Mononuclear cell (primary cell): Measurements from ENCODE around the gene WDR87. TPM values are rescaled to one million over a fixed set of nuclear protein-coding genes. Genes with fewer than 3 reads are reported as not detected.

ENCODE experiments used
- H3K27me3 ChIP-seq: 2 replicates; pipeline ENCODE4 v1.6.0; 2011; ENCODE audit warnings: low read length, control low read depth; ENCODE audit not compliant: insufficient read depth
- H3K4me1 ChIP-seq: 2 replicates; pipeline ENCODE4 v1.5.1; 2011; ENCODE audit warnings: mild to moderate bottlenecking, low read length, control low read depth; ENCODE audit not compliant: insufficient read depth
- H3K4me3 ChIP-seq: 2 replicates; pipeline ENCODE4 v1.5.1; 2011; ENCODE audit warnings: mild to moderate bottlenecking, low read length, moderate library complexity
- H3K9me3 ChIP-seq: 2 replicates; pipeline ENCODE4 v1.5.1; 2011; ENCODE audit warnings: low read depth, mild to moderate bottlenecking, control low read depth, low read length
- total RNA-seq: library from RNA; depleted of rRNA; stranded (reverse); fragments of >200 nt; gene quantifications from one replicate; pipeline ENCODE4 v1.2.3, GENCODE V29; 2012

The WDR87 gene
- under 0.01 TPM for total RNA-seq

DNA sequence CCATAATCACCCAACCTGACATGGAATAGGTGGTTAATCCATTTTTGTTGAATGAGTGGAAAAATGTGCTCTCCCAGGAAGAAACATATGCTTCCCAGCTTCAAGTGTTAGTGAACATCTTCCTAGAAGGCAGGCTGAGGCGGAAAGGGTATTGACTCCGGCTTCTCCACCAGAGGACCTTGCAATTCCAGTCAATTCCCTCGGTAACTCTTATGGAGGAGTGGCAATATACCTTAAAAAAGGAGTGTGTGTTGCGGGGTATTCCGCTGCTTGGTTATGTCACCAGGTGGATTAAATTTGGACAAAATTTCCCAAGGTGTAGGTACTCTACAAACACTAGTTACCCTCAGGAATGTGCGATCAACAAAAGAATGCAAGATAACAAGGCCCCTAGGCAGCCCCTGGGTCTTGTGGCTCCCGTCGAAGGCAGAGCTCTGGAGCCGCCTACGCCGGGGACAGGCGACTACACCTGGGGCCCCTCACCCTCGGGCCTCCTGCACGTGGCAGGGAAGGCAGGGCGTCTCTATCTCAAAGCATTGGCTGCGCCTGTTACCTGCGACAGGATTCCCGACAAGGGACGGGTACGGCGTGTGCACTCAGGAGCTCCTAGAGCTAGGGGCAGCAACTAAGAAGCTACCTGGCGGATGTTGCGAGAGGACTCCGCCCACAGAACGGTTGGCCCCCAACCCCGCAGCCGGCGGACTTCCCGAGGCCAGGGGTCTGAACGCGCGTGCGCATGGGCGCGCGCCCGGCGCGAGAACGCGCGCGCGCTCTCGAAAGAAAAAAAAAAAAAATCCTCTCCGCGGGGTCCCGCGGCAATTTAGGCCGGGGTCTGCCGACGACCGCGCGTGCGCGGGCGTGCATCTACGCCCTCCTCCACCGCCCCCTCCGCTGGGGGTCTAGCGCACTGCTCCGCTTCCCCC is at the start of gene WDR87:
Gene WDR87, minus strand, starts transcription at position 649 of the 923 bp plus-strand sequence. CDS start 8,355 bp downstream, outside the sequence.
- Histone ChIP-seq H3K4me1 (peaks cover 41% of the 10 kb centered on the region), H3K27me3 (no peaks in the 10 kb centered on the region), H3K9me3 (no peaks in the 10 kb centered on the region), H3K4me3 (peak within 1 kb of the TSS; percentile 89)

DNA sequence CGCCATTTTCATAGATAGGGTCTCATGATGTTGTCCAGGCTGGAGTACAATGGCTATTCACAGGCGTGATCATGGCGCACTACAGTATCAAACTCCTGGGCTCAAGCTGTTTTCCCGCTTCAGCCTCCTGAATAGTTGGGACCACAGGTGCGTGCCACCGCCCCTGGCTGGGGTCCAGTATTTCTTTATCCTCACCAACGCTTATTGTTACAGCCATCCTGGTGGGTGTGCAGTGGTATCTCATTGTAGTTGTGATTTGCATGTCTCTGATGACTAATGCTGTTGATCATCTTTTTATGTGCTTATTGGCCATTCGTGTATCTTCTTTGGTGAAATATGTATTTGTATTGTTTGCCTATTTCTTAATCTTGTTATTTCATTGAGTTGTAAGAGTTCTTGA is 49.6 kb upstream of the WDR87 start:
- no peaks in the 10 kb centered on the region for H3K9me3 ChIP-seq
- no peaks in the 10 kb centered on the region for H3K27me3 ChIP-seq
- peaks cover 25% of the 10 kb centered on the region for H3K4me1 ChIP-seq
- no peak overlapping the region for H3K4me3 ChIP-seq

DNA sequence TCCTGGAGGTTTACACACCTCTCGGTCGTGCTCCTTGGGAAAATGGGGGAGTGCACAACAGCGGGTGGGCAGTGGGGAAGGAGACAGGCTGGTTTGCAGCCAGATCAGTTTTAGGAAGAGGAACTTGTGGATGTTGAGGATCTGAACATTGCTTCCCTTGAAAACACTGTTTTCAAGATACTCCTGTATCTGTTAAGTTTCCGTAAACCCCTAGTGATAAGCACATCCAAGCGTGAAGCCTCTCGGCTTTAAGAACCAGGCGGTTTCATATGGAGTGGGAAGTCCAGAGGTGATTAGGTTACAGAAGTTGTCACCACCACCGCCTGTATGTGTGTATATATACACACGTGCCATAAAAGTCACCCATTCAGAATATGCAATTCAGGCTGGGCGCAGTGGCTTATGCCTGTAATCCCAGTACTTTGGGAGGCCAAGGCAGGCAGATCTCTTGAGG is 48.1 kb upstream of the WDR87 start:
- H3K4me1 ChIP-seq = peaks cover 34% of the 10 kb centered on the region
- H3K4me3 ChIP-seq = no peak overlapping the region
- no peaks in the 10 kb centered on the region for H3K9me3 ChIP-seq
- H3K27me3 ChIP-seq = no peaks in the 10 kb centered on the region

DNA sequence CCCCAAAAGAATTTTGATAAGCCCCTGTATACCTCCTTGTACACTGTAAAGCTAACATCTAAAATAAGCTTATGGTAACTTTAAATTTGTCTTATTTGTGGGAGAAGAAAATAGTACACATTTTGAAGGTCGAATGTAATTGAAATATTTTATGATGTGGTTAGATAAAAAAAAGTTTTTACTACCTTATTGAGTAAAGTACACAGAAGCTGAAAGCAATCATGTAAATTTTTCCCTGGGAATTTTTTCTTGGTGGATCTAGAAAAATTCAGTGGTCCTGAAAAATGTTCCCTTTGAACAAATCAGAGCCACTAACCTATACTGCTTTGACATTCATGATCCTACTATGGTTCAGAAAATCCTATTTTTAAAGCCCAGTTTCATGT is 47.5 kb upstream of the WDR87 start:
- Histone ChIP-seq H3K27me3 (no peaks in the 10 kb centered on the region), H3K9me3 (no peaks in the 10 kb centered on the region), H3K4me1 (peaks cover 34% of the 10 kb centered on the region), H3K4me3 (no peak overlapping the region)

DNA sequence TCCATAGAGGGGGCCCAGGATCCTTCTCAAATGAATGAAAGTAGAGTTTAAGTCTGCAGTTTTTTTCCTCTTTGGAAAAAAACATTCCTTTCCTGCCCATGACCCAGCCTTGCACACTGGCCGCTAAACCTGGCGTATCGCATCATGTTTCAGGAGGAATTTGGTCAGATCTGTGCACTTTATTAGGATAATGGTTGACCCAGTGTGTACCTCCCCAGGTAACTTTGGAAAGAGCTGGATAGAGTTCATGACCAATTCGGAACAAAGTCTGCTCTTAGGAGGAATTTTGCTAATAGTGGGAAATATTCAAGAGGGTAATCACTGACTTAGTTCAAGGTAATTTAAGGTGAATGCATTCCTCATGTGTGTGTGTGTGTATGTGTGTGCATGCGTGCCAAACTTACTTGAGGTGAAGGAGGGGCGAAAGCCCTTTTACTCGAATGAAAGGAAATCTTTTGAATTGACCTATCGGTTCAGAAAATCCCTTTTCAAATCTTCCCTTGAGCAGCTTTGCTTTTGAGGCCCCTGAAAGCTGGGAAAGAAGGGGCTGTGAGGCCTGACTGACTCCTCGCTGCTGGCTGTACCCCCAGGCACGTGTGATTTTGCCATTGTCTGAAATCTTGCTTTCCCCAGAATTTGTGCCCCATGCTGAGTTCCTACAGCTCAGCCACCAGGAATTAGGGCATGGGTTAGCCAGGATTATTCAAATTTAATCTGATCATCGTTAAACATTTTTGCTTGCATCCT is 47.0 kb upstream of the WDR87 start:
- peaks cover 34% of the 10 kb centered on the region for H3K4me1 ChIP-seq
- no peaks in the 10 kb centered on the region for H3K27me3 ChIP-seq
- H3K9me3 ChIP-seq = no peaks in the 10 kb centered on the region
- H3K4me3 ChIP-seq = no peak overlapping the region

DNA sequence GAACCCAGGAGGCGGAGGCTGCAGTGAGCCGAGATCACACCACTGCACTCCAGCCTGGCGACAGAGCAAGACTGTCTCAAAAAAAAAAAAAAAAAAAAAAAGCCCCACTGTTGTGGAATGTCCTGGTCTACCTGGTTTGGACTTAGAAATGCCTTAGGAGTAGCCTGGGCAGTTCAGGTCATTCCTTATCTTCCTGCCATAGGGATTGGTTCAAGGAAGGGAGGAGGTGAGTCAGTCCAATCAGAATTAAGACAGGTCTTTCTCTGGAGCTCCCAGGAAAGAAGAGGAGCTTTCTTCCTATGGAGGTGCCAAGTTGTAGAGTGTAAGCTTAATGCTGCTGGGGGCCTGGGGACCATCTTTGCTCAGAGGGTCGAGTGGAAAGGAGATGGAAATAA is 45.4 kb upstream of the WDR87 start:
- no peak overlapping the region for H3K4me3 ChIP-seq

DNA sequence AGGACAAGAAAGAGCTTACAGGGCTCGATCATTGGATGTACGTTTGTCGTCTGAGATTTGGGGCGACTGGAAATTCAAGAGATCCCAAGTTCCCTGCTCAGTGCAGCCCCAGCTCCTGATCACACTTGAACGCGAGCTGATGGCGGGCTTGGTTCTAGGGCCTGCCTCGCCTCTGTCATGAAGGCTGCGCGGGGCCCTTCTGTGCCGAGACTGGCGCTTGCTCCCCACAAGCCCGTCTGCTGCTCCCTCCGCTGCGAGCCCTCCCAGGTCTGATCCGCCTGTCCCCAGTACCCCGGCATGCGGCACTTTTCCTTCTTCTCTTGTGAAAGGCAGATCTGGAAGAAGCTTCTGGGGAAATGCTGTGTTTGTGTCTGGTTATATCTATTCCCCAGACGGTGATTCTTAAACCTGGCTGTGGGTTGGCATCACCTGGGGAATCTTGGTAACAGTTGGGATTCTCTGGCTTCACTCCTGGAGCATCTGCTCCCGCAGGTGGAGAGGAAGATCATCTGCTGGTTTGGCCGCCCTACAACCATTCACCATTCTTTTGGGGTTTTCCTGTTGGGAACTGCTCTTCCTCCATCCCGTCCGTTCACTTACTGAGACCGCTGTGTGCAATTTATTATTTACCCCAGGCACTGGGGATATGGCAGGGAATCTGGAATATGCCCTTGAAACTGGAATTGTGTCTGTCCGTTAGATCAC is 44.2 kb upstream of the WDR87 start:
- Histone ChIP-seq H3K4me3 (no peak overlapping the region), H3K9me3 (no peaks in the 10 kb centered on the region), H3K27me3 (no peaks in the 10 kb centered on the region), H3K4me1 (peaks cover 34% of the 10 kb centered on the region)

More for the DNA sequence above, 45.4 kb upstream of the WDR87 start:
- Histone ChIP-seq H3K27me3 (no peaks in the 10 kb centered on the region), H3K4me1 (peaks cover 34% of the 10 kb centered on the region), H3K9me3 (no peaks in the 10 kb centered on the region)

DNA sequence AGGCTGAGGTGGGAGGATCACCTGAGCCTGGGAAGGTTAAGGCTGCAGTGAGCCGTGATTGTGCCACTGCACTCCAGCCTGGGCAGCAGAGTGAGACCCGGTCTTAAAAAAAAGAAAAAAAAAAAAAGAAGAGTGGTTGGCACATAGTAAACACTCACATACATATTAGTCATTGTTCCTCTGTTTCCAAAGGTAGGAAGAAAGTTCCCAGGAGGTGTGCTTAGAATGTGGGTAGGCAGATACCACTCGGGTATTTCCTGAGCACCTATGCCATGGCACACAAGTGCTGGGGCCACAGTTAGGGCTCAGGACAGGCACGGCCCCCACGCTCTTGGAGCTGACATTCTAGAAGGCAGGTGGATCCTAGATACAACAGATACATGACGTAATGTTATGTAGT is 42.0 kb upstream of the WDR87 start:
- no peak overlapping the region for H3K4me3 ChIP-seq
- H3K27me3 ChIP-seq = no peaks in the 10 kb centered on the region
- H3K9me3 ChIP-seq = no peaks in the 10 kb centered on the region
- peaks cover 28% of the 10 kb centered on the region for H3K4me1 ChIP-seq

DNA sequence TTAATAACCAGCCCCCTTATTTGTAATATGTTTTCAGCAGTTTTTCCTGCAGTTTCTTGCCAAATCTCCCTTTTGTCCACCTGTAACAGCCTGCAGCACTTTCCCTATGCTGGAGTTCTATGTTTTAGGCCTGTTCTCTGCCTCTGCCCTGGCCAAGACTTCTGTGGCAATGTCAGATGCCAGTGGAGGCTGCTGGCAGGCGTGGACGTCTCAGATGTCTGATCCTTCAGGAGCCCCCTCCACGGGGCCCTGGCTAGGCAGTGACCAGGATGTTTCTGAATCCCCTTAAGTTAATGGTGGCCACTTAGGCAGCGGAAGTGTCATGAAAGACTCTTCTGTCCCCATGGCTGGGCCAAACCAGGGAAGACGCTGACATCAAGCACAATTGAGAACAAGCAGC is 41.4 kb upstream of the WDR87 start:
- Histone ChIP-seq H3K4me3 (no peak overlapping the region), H3K27me3 (no peaks in the 10 kb centered on the region), H3K9me3 (no peaks in the 10 kb centered on the region), H3K4me1 (peaks cover 22% of the 10 kb centered on the region)

DNA sequence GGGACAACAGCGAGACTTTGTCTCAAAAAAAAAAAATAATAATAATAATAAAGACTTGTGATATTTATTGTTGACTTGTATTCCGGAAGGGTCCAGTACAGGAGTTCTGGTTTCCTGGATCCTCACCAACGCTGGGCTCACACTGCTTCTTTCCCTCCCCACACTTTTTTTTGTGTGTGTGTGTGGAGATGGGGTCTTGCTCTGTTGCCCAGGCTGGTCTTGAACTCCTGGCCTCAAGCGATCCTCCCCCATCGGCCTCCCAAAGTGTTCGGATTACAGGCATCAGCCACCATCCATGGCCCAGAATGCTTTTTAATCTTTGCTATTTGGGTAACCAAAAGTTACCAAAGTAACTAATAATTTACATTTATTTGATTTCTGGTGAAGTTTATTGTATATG is 39.7 kb upstream of the WDR87 start:
- no peaks in the 10 kb centered on the region for H3K27me3 ChIP-seq
- no peak overlapping the region for H3K4me3 ChIP-seq
- no peaks in the 10 kb centered on the region for H3K9me3 ChIP-seq
- peaks cover 10% of the 10 kb centered on the region for H3K4me1 ChIP-seq

DNA sequence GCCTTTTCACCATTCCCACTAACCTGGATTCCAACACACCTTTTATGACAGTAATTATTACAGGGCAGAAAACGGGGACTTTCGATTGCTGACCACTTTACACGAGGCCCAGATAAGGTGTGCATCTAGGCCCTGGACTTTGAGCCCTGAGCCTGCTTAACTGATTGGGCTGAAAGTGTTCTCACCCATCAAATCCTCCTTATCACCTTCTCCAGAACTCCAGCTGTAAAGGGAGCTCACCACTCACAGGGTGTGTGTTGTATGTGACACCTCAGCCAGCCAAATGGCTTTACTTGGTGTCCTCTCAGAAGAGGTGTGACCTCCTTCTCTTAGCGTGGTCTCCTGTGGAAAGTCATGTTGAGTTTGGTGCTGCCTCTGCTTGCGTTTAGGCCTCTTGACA is 37.1 kb upstream of the WDR87 start:
- Histone ChIP-seq H3K4me1 (no peaks in the 10 kb centered on the region), H3K9me3 (no peaks in the 10 kb centered on the region), H3K4me3 (no peak overlapping the region), H3K27me3 (no peaks in the 10 kb centered on the region)

DNA sequence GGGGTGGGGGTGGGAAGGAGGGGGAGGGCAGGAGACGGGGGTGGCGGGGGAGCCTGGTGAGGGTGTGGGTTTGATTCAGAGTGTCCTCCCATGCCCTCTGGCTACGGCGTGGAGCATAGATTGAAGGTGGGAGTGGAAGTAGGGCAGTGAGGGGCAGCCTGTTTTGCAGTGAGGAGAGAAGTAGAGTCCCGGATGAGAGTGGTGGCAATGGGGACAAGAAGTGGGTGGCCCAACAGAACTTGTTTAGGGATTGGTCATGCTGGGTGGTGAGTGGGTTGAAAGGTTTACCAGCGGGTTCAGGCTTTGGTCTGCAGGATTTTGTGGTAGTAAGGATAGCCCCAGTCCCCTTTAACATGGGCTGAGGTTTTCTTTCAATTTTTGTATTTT is 36.1 kb upstream of the WDR87 start:
- H3K4me1 ChIP-seq = no peaks in the 10 kb centered on the region

DNA sequence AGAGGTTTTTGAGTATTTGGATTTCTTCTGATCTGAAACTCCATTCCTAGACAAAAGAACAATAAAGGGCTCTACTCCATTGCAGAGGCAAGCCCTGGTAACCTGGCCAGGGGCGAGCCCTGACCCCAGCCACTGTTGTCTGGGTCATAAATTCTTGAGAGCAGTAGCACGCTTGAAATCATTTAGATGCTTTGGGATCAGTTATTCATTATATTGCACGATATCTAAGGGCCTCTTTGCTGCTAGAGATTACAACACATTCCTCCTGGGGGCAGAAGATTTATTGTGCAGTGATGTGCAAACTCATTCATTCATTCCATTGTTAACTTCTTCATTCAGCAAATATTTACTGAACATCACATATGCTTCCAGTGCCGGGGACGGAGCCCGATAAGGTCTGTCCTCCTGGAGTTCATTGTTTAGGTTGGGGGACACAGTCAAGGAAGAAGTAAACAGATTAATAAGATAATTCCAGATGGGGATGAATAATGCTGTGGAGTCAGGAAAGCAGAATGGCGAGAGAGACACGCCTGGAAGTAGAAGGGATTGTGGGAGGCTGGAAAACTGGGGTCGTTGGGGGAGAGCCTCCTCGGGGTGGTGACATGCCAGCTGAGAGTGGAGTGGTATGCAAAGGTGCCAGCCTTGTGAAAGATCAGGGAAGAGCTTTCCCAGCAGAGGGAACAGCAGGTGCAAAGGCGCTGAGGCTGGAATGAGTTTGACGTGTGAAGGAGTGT is 35.6 kb upstream of the WDR87 start:
- Histone ChIP-seq H3K27me3 (no peaks in the 10 kb centered on the region), H3K4me3 (no peak overlapping the region), H3K4me1 (no peaks in the 10 kb centered on the region), H3K9me3 (no peaks in the 10 kb centered on the region)

More for the DNA sequence above, 36.1 kb upstream of the WDR87 start:
- Histone ChIP-seq H3K27me3 (no peaks in the 10 kb centered on the region), H3K4me3 (no peak overlapping the region), H3K9me3 (no peaks in the 10 kb centered on the region)

DNA sequence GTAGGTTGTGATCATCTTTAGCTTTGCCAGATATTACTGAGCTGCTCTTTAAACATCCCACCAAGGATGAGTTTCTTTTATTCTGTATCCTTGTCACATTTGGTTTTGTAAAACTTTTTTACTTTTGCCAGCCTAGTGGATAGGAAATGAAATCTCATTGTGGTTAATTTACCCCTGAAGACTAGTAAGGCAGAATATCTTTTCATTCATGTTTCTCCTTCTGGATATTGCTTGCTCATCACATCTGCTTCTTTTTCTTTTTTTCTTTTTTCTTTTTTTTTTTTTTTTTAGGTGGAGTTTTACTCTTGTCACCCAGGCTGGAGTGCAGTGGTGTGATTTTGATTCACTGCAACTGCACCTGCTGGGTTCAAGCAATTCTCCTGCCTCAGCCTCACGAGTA is 32.0 kb upstream of the WDR87 start:
- Histone ChIP-seq H3K9me3 (no peaks in the 10 kb centered on the region), H3K27me3 (no peaks in the 10 kb centered on the region), H3K4me3 (no peak overlapping the region), H3K4me1 (peaks cover 10% of the 10 kb centered on the region)
